Activated gamma-delta T cell treated with Interleukin-2 at 50 U/mL for 16 hours (primary cell): ENCODE results near the gene CYP1A1.
A peak's percentile ranks its signal among the peaks of the same experiment; 100 is the strongest.
"Not testable (repeated sequence)": the region's sequence is repeated elsewhere in the genome, so short reads cannot be mapped to it uniquely, and the experiment has no call there.

Source experiments
- DNase-seq: peaks from one replicate; pipeline ENCODE4 v3.0.0-alpha.2; 2020

CYP1A1 gene, protein sequence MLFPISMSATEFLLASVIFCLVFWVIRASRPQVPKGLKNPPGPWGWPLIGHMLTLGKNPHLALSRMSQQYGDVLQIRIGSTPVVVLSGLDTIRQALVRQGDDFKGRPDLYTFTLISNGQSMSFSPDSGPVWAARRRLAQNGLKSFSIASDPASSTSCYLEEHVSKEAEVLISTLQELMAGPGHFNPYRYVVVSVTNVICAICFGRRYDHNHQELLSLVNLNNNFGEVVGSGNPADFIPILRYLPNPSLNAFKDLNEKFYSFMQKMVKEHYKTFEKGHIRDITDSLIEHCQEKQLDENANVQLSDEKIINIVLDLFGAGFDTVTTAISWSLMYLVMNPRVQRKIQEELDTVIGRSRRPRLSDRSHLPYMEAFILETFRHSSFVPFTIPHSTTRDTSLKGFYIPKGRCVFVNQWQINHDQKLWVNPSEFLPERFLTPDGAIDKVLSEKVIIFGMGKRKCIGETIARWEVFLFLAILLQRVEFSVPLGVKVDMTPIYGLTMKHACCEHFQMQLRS

DNA sequence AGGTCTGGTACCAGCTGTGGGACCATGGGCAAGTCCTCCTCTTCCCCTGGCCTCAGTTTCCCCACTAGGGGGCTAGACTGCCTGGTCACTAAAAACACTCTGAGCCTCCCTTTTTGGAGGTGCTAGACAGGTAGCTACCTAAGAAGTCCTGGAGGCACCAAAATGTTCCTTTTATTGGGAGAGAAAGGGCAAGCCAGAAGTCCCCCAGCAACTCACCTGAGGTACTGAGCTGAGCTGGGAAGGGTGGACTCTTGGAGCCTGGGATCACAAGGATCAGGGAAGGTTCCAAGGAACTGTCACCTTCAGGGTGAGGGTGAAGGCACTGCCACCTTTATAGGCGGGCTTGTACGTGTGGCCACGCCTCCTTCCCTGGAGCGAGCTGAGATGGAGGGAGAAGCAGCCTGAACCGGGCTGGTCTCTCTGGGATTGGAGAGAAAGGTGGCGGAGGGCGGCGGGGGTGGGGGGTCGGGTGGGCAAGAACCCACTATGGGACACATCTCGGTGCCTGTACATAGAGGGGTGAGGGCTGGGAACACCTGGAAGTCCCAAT is at the start of gene CYP1A1:
Gene CYP1A1 (minus strand): TSS at position 304 of the 550 bp plus-strand sequence. CDS start 2,431 bp downstream, outside the sequence.
- peak; percentile 16 for DNase-seq

DNA sequence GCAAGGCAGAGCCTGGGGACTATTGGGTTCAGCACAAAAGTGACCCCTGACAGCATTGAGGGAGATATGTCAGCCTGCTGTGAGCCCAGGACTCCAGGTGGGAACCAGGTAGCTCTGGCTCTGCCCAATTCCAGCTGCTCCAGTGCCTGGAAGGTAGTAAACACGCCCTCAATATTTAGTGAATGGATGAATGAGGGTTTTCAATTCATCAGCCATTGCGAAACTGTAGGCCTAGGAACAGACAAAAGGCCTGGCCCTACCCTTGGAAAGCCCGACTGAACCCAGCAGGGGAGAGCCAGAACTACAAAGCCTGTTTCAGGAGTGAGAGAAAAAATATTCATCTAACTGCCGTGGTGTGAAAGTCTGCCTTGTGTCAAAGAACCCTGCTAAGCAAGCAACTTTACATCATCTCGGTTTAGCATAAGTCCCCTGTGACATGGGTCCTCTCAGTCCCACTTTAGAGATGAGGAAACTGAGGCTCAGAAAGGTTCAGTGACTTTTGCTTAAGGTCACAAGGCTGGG is 48.5 kb upstream of the CYP1A1 start:
- DNase-seq = no peak

DNA sequence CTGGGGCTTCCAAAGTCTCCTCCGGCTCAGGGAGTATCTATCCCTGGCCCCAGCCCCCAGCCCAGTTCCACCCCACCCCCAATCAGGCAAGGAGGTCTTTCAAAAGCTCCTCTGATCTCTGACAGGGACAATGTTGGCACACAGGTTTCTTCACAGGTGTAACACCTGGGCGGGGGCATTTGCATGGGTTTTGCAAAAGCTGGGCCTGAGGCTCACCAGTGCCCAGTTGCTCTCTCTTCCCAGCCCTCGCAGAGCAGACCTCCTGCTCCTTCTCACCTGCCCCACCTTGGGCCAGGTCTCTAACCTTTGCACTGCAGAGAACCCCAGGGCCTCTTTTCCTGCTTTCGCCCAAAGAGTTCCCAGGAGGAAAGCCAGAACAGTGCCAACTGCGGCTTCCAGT is 48.0 kb upstream of the CYP1A1 start:
- no peak for DNase-seq

DNA sequence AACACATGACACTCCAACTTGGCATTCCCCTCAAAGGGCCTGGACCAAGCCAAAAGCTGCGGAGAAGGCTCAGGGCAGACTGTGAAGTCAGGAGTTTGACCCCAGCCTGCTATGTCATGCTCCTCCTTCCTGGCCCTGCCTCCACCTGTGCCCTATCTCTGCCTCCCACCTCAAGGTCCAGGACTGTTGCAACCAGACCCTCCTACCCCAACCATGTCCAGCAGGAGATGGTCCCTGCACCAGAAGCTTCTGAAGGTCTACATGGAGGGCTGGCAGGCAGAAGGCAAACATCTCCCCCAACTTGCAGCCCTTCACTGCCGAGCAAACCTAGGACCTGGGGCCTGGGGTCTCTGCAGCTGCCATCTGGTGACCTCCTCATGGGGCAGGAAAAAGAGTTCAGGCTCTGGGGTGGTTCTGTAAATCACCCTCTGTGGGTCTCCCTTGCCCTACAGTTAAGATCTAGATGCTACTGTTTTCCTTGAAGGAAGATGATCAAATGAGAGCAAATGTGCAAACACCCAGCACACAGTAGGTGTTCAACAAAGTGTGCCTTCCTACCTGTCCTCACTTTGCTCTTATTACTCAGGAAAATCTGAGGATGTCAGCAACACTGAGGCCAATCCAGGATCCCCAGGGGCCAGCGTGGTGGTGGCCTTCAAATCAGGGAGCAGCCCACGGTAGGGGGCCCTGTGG is 45.0 kb upstream of the CYP1A1 start:
- DNase-seq = no peak

DNA sequence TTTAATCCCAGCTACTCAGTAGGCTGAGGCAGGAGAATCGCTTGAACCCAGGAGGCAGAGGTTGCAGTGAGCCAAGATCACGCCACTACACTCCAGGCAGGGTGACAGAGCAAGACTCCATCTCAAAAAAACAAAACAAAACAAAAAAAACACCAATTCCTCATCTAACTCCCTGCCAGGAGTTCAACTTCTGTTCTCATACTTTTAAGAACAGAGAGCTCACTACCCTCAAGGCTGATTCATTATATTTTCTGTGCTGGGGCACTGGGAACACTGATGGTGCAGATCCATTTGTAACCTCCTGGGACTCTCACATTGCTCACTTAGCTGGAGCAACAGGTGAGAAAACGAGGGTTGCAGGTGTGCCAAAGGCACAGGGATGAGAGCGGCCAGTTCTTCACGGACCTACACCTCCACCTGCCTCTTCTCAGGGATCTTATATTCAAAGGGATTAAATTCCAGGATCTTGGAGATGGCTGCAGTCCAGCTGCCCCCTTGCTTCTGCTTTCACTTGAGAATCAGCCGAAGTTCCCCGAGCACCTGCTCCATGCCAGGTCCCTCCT is 44.2 kb upstream of the CYP1A1 start:
- DNase-seq = no peak

DNA sequence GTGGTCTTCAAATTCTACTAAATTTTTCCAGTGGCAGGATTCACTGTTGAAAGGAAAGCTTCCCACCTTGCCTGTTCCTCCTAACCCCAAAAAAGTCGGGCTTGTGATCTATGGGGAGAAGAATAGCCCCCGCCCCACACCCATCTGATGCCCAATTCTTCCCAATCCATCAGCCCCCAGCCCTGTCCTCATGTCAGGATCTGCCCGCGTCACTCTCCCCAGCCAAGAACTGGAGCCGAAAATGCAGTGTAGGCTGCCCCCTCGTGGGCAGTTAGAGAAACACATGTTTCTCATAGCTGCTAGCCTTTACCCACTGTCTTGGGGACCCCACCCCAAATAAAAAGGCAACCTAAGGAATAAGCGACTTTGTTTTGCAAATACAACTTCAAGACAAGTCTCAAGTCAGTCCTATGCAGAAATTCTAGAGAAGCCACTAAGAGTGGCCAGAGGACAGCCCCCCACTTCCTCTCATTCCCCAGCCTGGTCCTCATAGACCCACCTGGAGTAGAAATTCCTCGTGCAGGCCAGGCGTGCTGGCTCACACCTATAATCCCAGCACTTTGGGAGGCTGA is 43.5 kb upstream of the CYP1A1 start:
- DNase-seq = peak; percentile 58

DNA sequence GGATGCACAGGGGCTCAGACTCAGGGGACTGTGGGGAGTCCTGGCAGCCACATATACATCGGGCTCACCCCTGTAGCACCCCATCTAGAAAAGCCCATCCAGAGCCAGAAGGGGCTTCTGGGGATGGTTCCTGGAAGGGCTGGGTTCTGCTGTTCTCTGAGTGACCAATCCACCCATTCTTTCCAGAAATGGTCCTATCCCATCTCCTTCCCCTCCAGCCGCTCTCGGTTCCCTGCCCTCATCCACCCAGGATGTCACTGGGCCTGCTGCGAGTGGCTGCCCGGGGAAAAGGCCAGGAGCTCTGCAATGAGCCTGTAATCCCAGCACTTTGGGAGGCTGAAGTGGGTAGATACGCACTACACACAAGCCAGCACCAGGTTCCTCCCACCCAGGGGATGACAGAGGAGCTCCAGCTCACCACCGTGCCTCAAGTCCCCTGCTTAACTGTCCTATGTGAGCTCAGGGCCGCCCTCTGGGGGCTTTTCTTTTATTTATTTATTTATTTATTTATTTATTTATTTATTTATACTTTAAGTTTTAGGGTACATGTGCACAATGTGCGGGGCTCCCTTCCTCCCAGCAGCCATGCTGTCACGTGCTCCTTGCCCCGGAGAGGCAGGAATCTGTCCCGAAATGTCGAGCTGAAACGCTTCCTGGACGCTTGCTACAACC is 42.9 kb upstream of the CYP1A1 start:
- no peak for DNase-seq

DNA sequence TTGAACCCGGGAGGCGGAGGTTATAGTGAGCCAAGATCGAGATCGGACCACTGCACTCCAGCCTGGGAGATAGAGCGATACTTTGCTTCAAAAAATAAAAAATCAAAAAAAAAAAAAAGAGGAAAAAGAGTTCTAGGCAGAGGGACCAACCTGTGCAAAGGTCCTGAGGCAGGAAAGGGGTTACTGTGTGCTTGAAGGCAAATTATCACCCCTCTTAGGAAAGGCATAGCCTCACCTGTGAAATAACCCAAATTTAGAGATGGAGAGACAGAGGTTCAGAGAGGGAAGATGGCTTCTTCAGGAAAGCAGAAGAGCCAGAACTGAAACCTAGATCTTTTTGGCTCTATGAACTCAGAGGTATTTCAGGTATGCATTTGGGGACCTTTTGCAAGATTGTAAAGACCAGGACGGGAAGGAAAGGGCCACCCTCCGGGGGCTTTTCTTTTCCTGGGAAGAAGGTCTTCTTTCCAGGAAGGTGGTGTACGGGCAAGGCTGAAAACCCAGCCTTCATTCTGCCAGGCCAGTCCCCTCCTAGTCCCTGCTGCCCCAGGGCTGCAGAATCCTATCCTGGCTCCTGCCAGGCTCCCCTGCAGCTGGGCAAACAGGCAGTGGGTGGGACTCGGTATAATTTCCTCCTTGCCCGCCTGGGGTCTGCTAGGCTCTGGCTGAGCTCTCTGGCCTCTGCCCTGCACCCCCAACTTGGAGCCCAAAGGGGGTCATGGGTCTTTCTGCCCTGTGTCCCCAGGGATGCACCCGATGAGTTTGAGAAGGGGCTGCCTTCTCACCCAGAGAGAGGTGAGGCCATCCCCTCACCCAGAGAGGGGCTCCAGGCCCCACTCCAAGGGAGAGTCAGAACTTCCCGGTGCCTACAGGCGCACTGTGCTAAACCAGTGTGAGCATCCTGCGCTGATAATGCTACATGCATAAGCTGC is 42.1 kb upstream of the CYP1A1 start:
- DNase-seq = no peak

DNA sequence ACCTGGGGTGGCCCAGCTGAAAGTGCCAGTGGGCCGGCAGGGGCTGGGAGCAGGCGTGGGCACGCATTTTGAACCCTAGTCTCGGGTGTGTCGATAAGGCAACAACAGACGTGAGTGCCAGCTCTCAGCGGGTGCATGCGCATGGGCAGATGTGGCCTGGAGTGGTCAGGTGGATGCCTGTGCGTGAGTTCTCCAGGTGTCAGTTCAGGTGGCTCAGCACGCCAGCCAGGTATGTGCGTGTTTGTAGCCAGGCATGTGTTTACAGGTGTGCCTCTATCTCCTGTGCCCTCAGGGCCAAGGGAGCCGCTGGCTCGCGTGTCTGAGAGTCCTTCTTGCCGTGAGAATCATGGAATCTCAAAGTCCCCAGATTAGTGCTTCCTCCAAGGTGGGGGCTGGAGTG is 38.1 kb upstream of the CYP1A1 start:
- no peak for DNase-seq

DNA sequence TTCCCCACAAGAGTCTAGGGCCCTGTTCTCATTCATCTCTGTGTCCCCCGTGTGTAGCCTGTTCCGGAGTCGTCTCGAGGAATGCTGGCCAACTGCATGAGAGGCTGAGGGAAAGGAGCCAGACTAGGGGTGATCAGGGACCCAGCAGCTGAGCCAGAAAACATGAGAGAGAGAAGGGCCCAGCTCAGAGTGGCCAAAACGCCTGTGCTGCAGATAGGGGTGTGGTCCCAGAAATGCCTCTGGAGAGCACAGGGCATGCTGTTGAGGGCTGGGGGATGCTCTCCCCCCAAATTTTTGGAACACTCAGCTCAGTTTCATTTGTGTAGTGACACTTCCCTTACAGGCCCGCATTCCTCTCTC is 37.4 kb upstream of the CYP1A1 start:
- DNase-seq = no peak

DNA sequence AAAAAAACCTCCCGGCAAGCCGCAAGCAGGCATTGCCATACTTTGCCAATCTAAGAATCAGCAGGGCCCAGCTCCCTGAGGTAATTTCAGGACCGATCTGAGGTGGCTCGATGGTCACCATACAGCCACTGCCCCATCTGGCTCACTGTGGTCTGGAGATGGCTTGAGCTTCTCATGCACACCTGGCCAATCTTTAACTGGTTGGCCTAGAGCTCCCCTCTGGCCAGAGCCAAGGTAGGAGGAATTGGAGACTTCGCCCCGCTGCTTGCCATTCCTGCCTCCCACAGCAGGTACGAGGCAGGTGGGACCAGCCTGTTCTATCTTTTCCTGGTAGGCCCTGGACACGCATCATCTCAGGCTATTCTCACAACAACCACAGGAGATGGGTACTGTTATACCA is 33.4 kb upstream of the CYP1A1 start:
- no peak for DNase-seq

DNA sequence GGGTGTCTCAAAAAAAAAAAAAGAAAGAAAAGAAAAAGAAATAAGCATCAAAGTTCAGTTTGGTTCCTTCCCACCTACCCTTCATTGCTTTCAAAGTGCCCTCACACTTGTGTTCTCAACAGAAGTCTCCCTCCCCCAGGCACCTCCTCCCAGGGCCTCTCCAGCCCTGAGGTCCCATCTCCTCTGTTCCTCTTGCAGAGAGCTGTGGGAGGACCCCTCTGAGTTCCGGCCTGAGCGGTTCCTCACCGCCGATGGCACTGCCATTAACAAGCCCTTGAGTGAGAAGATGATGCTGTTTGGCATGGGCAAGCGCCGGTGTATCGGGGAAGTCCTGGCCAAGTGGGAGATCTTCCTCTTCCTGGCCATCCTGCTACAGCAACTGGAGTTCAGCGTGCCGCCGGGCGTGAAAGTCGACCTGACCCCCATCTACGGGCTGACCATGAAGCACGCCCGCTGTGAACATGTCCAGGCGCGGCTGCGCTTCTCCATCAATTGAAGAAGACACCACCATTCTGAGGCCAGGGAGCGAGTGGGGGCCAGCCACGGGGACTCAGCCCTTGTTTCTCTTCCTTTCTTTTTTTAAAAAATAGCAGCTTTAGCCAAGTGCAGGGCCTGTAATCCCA is 29.4 kb upstream of the CYP1A1 start:
- DNase-seq = no peak

DNA sequence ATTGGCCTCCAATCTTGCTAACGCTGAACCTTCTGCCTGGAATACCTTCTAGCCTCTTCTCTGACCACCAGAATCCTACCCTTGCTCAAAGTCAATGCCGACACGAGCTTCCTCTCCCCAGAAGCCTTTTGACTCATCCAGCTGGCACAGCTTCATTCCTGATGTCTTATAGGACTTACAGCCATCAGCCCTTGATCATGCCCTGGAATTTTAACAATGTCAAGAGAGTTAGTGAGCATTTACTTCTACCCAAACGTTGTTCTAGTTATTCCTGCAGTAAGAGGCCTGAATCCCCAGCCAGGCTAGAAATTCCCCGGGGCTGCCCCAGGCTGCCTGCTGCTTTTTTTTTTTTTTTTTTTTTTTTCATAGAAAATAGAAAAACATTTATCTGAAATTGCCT is 27.2 kb upstream of the CYP1A1 start:
- DNase-seq = no peak

DNA sequence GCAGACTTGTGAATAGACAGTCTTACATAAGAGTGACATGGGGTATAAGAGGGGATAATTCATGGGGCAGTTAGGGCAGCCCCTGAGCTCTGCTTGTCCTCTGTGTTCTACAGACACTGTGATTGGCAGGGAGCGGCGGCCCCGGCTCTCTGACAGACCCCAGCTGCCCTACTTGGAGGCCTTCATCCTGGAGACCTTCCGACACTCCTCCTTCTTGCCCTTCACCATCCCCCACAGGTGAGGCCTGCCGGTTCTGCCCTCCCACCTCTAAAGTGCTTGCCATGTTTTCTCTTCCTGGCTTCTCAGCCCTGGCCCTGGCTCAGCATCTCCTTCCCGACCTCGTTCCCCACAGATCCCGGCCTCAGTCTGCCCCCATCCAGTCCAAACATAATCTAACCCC is 26.7 kb upstream of the CYP1A1 start:
- no peak for DNase-seq

DNA sequence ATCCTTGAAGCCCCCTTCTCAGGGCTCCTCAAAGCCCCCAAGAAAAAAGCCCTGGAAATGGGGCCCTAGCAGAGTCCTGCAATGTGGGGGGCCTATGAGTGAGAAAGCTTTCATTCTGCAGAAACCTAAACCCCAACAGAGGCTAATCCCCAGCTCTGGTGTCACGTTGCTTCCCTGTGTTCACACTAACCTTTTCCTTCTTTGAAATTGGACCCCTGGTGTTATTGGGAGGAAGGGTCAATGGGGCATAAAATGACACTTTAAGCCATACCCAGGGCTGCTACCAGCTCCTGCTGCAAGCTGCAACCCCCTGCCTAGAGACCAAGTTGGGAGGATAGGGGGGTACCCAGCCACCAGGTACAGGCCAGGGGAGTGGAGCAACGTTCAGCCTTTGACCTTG is 25.4 kb upstream of the CYP1A1 start:
- DNase-seq = no peak

DNA sequence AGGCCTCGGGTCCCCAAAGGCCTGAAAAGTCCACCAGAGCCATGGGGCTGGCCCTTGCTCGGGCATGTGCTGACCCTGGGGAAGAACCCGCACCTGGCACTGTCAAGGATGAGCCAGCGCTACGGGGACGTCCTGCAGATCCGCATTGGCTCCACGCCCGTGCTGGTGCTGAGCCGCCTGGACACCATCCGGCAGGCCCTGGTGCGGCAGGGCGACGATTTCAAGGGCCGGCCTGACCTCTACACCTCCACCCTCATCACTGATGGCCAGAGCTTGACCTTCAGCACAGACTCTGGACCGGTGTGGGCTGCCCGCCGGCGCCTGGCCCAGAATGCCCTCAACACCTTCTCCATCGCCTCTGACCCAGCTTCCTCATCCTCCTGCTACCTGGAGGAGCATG is 24.5 kb upstream of the CYP1A1 start:
- DNase-seq = no peak

DNA sequence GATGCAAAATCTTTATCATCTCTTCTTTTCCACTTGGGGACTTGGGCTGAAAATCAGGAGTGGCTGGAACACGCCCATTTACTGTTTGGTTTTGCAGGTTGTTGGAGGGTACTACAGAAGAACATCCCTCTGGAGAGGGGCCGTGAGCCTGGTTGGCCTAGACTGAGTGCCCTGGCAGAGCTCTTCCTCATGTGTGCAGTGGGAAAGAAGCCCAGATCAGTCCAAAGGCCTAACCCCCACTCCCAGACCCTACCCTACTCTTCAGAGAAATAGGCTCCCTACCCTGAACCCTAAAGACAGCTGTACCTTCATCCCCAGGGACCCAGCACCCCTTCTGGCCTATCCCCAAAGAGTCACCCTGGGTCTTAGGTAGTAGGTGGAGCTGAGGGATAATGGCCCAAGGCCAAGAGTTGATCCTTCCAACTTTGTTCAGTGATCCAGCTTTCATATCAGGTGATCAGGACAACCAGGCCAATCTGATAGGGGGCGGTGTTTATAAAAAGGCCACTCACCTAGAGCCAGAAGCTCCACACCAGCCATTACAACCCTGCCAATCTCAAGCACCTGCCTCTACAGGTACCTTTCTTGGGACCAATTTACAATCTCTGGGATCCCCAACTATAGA is 23.1 kb upstream of the CYP1A1 start, which contains the start of gene CYP1A2:
Gene CYP1A2 (plus strand): TSS at position 524 of the 625 bp plus-strand sequence. CDS start 894 bp downstream, outside the sequence.
- no peak for DNase-seq

DNA sequence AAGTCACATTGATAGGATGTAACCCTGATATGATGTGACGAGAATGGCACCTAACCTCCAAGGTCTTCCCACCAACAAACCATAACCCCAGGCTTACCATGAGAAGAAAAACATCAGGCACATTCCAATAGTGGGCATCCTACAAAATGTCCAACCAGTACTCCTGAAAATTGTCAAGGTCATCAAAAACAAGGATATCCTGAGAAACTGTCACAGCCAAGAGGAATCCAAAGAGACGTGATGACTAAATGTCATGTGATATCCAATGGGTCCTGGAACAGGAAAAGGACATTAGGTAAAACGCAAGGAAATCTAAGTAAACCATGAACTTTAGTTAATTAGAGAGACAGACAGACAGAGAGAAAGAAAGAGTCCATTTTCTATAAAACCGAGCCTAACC is 21.1 kb upstream of the CYP1A1 start:
- no peak for DNase-seq

DNA sequence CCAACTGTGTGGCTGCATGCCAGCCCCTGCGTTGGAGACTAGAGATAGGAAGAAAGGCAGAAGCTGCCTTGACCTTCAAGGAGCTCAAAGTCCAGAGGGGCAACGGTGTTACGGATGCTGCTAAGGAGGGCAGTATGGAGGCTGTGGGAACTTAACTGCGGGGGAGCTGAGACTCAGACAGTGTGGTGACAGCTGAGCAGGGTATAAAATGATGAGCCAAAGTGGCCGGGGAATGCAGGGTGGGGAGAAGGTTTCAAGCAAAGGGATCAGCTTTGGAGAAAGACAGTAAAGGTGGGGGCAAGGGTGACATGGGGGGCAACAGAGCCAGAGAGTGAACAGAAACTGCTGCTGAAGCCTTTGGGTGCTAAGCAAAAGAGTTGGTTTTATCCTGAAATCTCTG is 17.1 kb upstream of the CYP1A1 start:
- DNase-seq = no peak

DNA sequence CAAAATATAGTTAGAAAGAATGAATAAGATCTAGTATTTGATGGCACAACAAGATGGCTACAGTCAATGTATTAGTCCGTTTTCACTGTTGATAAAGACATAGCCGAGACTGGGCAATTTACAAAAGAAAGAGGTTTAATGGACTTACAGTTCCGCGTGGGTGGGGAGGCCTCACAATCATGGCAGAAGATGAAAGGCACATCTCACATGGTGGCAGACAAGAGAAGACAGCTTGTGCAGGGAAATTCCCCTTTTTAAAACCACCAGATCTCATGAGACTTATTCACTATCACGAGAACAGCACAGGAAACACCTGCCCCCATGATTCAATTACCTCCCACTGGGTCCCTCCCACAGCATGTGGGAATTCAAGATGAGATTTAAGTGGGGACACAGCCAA is 12.9 kb upstream of the CYP1A1 start:
- not testable (repeated sequence) for DNase-seq
